Nephron progenitor cell (in vitro differentiated cells): ENCODE results near the gene P3H4.

Experiments
- DNase-seq: peaks from one replicate; pipeline ENCODE4 v3.0.0; 2021
- H3K27ac Mint-ChIP-seq: 2 replicates; pipeline ENCODE4 v1.8.0; 2021; ENCODE audit warnings: mild to moderate bottlenecking, moderate library complexity, mixed read lengths
- H3K27me3 Mint-ChIP-seq: 2 replicates; pipeline ENCODE4 v1.8.0; 2021; ENCODE audit warnings: mild to moderate bottlenecking, low read depth, mixed read lengths; ENCODE audit not compliant: poor library complexity
- H3K36me3 Mint-ChIP-seq: 2 replicates; pipeline ENCODE4 v1.8.0; 2021; ENCODE audit warnings: low read depth, mixed read lengths
- H3K4me1 Mint-ChIP-seq: 2 replicates; pipeline ENCODE4 v1.8.0; 2021; ENCODE audit warnings: mixed read lengths
- H3K4me3 Mint-ChIP-seq: 2 replicates; pipeline ENCODE4 v1.8.0; 2021; ENCODE audit warnings: mild to moderate bottlenecking, moderate library complexity, mixed read lengths
- H3K9me3 Mint-ChIP-seq: 2 replicates; pipeline ENCODE4 v1.8.0; 2021; ENCODE audit warnings: mild to moderate bottlenecking, moderate library complexity, mixed read lengths
- CTCF ChIP-seq: fragments of 200-600 bp; sonication (generic); IDR thresholded peaks from 2 replicates; pipeline ENCODE4 v1.5.0; 2021; ENCODE audit warnings: antibody characterized with exemption

P3H4 gene

DNA sequence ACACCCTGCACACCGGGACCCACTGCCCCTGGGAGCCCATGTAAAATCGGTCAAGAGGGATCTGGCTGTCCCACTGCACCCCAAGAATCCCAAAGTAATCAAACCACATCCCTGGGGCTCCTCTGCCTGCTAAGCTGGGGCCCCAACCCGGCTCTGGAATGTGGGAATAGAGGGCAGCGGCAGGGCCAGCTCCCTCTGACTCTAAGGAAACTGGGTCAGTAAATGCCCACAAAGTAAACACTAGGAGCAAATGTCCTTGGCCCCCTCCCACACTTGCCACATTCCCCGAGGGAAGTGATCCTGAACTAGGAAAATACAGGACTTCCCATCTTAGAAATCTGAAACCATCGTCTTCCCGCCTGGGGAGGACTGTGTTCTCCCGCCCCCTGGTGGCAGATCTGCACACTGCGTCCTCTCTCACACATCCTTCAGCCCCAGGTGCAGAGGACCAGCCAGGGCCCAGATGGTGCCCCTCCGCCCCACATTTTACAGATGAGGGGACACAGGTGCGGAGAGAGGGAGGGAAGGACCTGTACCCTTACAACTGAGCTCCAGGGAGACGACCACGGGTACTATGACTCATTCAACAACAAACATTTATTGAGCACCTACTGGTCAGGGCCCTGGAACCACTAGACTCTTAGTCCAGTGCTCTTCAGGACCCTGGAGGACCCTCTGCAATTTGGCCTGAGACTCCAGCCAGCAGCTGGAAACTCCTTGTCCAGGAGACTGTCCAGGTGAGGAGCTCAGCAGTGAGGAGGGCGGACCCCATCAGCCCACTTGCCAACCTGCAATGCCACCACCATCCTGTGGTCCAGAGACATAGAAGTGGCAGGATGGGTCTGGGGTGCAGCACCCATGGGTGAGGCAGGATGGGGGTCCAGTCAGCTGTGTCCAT lies 10.1 kb downstream of the P3H4 start:
- Mint-ChIP-seq H3K36me3 (peaks cover 27% of the 10 kb centered on the region), H3K9me3 (no peaks in the 10 kb centered on the region)

DNA sequence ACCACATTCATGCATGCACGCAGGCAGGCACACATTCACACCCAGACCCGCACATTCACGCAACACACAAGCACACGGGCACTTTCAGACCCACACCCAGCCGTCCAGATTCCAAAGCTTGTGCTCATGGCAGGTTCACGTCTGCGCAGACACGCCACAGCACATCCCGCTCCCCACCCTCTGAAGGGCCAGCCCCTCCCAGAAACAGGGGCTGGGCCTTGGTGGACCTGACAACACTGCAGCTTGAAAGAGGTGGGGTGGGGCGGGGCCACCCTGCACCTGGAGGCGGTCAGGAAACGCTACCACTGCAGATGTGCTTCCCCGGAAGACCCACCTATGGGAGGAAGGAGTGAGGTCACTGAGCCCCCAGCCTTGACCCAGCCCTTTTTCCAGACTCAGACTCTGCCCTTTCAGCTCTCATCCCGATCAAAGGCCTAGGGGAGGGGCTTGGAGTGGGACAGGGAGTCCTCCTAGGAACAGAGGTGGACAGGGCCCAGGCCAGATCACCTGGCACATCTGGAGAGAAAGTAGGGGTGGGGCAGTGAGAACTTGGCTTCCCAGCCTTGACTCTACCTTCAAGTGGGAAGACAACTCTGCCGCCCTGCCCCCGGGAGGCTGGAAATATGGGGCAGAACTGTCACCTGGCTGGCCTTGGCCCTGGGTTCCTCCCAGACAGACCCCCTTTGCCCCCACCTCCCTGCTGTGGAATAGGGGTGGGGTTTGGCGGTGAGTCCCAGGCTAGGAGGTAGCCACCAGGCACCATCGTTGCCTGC lies 11.0 kb downstream of the P3H4 start:
- H3K27ac Mint-ChIP-seq, result peak overlapping the region; percentile 99

More for the DNA sequence above, 10.1 kb downstream of the P3H4 start:
- Mint-ChIP-seq H3K4me3 (peak overlapping the region; percentile 72), H3K27me3 (peaks cover 4% of the 10 kb centered on the region), H3K27ac (peak overlapping the region; percentile 99), H3K4me1 (peaks cover 43% of the 10 kb centered on the region)
- peak; percentile 95 for DNase-seq
- peak; percentile 98 for TF ChIP-seq CTCF

GRCh38 chr17:41799366-41799765 lies 12.4 kb downstream of the P3H4 start:
- H3K36me3 Mint-ChIP-seq, result peaks cover 12% of the 10 kb centered on the region
- no peak for TF ChIP-seq CTCF
- no peaks in the 10 kb centered on the region for H3K9me3 Mint-ChIP-seq
- peaks cover 4% of the 10 kb centered on the region for H3K27me3 Mint-ChIP-seq
- no peak for DNase-seq
- H3K4me1 Mint-ChIP-seq, result peaks cover 65% of the 10 kb centered on the region
- H3K4me3 Mint-ChIP-seq, result peak overlapping the region; percentile 35
- no peak overlapping the region for H3K27ac Mint-ChIP-seq

More for the DNA sequence above, 11.0 kb downstream of the P3H4 start:
- H3K27me3 Mint-ChIP-seq, result peaks cover 4% of the 10 kb centered on the region
- H3K4me3 Mint-ChIP-seq, result peak overlapping the region; percentile 72
- peak; percentile 49 for DNase-seq
- H3K36me3 Mint-ChIP-seq, result peaks cover 19% of the 10 kb centered on the region
- TF ChIP-seq CTCF, result no peak
- H3K9me3 Mint-ChIP-seq, result no peaks in the 10 kb centered on the region
- peaks cover 51% of the 10 kb centered on the region for H3K4me1 Mint-ChIP-seq

DNA sequence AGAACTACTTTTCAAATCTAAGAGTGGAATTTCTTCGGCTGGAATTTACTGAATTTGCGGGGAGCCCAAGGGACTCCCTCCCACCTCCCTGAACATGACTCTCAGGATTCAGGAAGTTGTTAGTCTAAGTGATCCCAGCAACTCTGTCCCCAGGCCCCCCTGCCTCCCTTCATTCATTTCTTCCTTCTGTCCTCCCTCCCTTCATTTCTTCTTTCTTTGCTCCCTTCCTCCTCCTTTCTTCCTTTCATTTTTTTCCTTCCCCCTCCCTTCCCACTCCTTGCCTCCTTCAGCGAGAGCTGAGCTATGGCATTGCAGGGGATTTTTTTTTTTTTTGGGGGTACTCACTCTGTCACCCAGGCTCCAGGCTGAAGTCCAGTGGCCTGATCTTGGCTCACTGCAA lies 14.4 kb downstream of the P3H4 start:
- Mint-ChIP-seq H3K4me1 (peaks cover 75% of the 10 kb centered on the region), H3K4me3 (no peak overlapping the region), H3K36me3 (peaks cover 5% of the 10 kb centered on the region), H3K27ac (peak overlapping the region; percentile 25), H3K9me3 (no peaks in the 10 kb centered on the region), H3K27me3 (peaks cover 8% of the 10 kb centered on the region)
- no peak for TF ChIP-seq CTCF
- no peak for DNase-seq

DNA sequence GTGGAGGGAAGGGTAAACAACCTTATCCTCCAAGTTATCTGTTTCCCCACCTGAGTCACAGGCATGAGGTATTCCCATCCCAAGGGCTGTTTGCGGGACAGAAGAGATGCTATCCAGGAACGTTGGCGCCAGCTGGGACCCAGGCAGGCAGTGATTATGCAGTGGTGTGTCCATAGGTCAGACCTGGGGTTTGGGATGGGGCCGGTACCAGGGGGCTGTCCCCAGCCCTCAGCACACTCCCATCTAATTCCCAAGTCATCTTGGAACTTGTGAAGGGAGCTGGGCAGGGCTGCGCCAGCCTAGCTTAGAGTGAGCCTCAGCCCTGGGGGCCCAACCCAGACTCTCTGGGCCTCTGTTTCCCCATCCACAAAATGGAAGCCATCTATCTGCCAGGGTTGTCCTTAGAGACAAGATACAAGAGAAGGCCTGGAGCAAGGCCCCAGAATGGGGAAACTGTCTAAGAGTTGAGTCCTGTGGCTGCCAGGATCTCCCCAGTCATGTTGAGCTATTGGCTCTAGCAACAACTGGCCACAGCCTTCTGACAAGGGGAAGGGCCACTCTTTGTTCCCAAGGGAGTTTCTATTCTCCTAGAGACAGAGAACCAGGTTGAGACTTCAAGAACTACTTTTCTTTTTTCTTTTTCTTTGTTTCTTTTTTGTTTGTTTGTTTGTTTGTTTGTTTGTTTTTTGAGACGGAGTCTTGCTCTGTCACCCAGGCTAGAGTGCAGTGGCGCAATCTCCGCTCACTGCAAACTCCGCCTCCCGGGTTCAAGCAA lies 15.4 kb downstream of the P3H4 start:
- Mint-ChIP-seq H3K27me3 (peaks cover 8% of the 10 kb centered on the region), H3K4me1 (peaks cover 79% of the 10 kb centered on the region), H3K9me3 (no peaks in the 10 kb centered on the region), H3K36me3 (no peaks in the 10 kb centered on the region), H3K4me3 (no peak overlapping the region), H3K27ac (no peak overlapping the region)
- no peak for DNase-seq
- TF ChIP-seq CTCF, result no peak
